Measurements from ENCODE around the gene MEGF11.

DNA sequence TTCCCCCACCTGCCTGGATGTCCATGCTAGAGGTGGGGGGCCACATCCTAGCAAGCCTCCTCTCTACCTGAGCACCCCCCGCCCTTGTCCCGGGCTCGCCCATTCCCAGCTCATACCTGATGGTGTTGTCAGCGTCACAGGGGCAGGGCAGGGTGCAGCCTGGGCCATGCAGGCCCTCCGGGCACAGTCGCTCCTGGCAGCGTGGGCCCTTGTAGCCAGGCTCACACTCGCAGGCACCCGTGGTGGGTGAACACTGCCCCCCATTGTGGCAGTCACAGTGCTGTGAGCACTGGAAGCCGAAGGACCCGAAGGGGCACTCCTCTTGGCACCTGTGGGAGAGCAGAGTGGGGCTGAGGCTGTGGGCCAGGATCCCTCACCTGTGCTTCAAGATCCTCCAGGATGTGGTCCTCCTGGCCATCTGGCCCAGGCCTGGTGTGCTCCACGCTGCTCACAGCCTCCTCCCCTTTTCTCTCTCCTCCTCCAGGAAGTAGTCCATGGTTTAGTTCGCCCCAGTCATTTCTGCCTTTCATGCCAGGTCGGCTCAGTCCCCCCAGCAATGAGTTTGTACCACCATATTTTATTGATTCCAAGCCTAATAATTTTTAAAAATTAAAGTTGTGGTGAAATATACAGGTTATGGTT is 288.6 kb downstream of the MEGF11 start:
- TF ChIP-seq, protein P1, sequence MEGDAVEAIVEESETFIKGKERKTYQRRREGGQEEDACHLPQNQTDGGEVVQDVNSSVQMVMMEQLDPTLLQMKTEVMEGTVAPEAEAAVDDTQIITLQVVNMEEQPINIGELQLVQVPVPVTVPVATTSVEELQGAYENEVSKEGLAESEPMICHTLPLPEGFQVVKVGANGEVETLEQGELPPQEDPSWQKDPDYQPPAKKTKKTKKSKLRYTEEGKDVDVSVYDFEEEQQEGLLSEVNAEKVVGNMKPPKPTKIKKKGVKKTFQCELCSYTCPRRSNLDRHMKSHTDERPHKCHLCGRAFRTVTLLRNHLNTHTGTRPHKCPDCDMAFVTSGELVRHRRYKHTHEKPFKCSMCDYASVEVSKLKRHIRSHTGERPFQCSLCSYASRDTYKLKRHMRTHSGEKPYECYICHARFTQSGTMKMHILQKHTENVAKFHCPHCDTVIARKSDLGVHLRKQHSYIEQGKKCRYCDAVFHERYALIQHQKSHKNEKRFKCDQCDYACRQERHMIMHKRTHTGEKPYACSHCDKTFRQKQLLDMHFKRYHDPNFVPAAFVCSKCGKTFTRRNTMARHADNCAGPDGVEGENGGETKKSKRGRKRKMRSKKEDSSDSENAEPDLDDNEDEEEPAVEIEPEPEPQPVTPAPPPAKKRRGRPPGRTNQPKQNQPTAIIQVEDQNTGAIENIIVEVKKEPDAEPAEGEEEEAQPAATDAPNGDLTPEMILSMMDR (IDR thresholded peaks at IDR 0.05): no peak
- TF ChIP-seq POLR2A (IDR thresholded peaks at IDR 0.05): no peak
